Activated CD8-positive, alpha-beta memory T cell treated with anti-CD3 and anti-CD28 coated beads for 24 hours (primary cell): ENCODE data around the gene PLPP6.
"Not testable (repeated sequence)": the region's sequence is repeated elsewhere in the genome, so short reads cannot be mapped to it uniquely, and the experiment has no call there.

Source experiments
- DNase-seq: peaks from one replicate; pipeline ENCODE4 v3.0.0-alpha.2; 2020

The PLPP6 gene

DNA sequence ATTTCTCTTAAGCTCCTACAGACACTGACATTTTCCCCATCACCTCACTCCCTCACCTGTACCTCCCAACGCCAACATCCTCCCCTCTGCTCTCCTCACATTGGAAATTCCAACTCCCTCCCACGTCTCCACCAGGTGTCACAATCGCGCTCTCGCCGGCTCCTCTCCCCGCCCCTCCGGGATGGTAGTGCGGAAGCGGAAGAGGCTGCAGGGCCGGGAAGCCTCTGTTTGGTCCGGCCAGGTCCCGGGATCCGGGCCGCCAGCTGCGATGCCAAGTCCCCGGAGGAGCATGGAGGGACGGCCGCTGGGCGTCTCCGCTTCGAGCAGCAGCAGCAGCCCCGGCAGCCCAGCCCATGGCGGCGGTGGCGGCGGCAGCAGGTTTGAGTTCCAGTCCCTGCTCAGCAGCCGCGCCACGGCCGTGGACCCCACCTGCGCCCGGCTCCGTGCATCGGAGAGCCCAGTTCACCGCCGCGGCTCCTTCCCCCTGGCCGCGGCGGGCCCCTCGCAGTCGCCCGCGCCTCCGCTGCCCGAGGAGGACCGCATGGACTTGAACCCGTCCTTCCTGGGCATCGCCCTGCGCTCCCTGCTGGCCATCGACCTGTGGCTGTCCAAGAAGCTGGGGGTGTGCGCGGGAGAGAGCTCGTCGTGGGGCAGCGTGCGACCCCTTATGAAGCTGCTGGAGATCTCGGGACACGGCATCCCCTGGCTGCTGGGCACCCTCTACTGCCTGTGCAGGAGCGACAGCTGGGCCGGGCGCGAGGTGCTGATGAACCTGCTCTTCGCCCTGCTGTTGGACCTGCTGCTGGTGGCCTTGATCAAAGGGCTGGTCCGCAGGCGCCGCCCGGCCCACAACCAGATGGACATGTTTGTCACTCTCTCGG is at the start of gene PLPP6:
PLPP6 (plus strand) TSS at position 187 of the 881 bp plus-strand sequence; CDS start at position 269, 82 bp downstream.
- peak; percentile 86 for DNase-seq

DNA sequence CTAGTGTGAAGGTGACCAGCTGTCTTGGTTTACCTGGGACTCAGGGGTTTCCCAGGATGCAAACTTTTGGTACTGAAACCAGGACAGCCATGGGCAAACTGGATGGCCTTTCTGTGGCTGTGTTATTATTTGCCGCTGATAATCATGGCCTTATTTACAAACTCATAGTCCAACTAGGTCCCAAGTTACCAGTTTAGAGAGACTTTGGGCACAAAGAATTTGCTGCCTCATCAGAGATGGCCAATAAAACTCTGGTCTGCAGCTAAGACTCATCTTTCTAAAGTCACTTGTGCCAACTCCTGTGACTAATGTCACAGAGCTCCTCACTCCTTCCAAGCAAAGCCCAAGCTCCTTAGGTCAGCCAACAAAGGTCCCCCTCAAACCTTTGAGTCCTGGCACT is 47.5 kb upstream of the PLPP6 start:
- no peak for DNase-seq

DNA sequence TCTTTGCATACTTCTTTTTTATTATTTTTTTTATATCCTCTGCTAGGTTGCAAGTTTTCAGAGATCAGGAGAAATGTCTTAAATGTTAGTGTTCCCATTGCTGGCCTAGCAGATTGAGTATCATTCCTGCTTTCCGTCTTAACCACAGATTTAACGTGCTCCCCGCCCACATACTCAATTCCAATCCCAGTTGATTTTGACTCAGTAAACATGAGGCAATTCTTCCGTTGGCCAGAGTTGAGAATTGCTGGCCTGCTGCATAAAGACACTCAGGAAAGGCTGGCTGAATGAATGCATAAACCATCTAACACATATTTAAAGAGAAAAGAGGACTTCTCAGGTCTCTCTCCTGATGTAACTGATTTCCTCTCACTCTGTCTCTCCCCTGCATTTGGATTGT is 46.8 kb upstream of the PLPP6 start:
- DNase-seq = no peak

DNA sequence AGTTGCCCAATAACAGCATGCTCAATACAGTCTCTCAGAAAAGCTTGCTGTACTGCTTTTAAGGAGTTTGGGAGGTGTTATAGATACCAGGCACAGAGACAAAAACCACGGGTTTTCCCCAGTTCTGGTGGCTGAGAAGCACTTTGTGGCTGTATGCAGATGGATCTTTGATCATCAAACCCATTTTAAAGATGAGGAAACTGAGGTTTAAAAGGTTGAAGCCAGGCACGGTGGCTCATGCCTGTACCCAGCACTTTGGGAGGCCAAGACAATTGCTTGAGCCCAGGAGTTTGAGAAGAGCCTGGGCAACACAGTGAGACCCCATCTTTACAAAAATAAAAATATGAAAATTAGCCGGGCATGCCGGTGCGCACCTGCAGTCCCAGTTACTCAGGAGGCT is 46.3 kb upstream of the PLPP6 start:
- no peak for DNase-seq

DNA sequence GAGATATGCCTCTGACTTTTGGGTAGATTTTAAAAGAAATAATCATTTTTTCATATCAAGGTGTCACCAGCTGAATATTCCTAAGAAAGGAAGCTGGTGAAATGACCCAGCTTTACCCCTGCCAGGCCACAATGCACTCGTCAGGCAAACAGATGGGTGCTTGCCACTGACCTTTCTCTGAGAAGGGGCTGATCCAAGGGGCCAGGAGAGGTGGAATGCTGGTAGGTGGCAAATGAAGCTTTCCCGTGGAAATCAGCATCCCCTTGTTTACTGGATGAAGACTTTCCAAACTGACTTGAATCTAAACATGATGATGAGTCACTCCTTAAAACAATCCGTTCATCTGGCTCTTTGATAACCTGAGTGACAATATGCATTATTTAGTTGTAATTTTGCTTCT is 44.3 kb upstream of the PLPP6 start:
- DNase-seq = no peak

DNA sequence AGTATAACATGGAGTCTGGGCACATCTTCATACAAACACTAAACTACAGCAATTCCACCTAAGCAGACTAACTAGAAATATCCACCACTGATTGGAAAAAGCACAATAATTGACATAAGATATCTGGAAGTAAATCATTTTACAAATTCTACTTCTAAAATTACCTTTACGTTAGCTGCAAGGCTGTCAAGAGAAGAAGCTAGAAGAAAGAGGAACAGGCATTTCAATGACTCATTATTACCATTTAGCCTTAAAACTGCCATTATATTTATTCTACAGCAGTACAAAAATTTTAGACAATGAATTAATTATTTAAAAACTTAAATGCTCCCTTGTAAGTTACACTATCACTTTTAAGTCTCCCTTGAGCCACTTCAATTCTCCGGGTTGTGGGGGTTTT is 43.4 kb upstream of the PLPP6 start:
- DNase-seq = no peak

DNA sequence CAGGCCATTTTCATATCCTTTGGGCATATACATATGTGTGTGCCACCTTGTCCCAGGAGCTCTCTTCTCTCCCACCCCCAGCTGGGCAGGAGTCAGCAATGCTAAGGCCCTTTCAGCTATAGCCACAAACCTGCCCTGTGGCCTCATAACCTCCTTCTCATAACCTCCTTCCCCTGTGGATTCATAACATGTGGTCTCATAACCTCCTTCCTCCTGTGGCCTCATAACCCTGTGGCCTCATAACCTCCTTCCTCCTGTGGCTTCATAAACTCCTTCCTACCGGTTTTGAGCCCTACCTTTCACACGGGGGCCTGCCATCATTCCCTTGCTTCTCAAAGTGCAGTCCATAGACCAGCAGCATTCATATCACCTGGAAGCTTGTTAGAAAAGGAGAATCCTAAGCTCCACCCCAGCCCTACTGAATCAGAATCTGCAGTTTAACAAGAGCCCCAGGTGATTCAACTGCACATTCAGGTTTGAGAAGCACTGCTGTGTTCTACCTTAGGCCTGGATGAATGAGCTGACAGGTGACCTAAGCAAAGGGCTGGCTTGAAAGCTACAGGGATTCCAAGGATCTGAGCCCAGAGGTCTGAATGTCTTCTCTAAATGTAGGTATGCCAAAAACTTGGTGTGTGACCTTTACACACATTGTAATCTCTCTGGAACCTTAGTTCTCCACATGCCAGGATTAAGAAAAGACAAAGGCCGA is 41.9 kb upstream of the PLPP6 start:
- no peak for DNase-seq

DNA sequence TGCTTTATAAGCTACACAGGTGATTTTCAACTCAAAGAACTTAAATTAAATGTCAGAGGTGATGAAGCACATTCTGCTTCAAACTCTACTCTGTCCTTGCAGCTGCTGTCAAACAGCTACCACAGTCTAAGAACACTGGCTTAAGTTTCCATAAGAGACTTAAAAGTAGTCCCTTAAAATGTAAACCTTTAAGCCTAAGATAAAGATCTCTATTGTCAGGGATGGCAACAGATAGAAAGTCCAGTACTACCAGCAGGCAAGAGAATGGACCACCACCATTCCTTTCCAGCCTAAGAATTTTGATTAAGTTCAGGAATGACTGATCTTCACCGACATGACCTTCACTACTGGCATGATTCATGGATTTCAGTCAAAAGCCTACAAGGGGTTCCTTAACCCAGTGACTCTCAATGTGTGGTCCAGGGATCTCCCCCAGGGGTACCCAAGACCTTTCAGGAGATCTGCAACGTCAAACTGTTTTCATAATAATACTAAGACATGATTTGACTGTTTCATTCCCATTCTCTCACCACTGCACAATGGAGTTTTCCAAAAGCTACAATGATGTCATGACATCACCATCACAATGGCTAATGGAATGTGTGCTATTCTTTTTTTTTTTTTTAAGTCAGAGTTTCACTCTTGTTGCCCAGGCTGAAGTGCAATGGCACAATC is 41.1 kb upstream of the PLPP6 start:
- DNase-seq = no peak

DNA sequence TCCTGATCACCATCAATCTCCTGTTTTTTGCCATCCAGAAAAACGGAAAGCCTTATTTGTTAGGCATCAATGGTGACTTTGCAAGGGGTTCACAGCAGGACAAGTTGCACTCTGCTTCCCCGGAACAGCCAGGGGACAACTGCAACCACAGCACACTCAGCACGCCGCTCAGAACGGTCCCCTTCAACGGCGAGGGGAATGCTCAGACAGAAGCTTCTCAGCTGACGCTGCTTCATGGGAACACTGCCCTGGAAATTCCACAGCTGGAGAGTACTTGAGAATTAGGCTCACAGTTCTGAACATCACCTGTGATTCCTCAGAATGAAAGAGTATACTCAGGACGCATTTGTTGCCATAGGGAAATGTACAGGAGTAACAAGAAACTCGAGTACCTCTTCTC is 40.1 kb upstream of the PLPP6 start:
- no peak for DNase-seq

DNA sequence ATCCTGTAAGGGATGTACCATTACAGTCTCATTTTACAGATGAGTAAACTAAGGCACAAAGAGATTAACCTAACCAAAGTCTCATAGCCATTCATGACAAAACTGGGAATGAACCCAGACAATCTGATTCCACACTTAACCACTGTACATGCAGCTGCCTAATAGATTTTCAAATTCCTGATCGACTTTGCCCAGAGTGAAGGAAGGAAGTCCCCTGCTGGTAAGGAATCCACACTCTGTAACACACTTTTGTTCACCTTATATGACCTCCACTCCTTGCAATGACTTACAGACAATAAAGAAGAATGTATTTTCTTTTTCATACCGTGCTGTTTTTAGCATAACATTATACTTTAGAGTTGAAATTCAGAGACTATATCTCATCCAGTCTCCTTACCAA is 31.3 kb upstream of the PLPP6 start:
- no peak for DNase-seq

DNA sequence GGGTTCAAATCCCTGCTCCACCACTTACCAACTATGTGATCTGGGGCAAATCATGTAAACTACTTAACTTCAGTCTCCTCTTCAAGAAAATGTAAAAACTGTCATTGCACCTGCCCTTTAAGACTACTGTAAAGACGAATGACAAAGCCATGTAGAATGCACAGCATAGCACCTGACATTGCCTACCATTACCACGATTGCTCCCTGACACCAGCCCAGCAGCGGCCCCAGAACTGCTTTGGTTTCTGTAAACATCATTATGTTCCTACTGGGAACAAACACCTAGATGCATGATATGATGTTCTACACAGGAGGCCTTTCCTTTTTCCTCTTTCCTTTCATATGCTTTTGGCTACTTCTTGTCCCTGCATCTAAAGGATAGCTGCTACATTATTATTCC is 23.1 kb upstream of the PLPP6 start:
- DNase-seq = no peak

DNA sequence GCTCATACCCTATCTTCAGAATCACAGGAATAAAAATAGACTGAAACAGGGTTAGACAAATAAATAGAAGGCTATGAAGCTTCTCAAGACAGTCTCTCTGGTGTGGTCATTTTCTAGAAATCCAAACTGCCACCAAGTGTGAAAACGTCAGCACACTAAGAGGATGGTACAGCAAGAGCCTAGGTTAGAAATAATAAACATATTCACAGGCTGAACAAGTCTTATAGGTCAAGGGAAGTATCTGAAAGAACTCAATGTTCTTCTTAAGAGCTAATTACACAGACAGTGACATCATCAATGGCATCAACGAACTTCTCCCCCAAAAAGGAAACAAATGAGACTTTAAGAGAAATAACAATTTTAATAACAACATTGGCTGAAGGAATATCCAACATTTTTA is 22.7 kb upstream of the PLPP6 start:
- no peak for DNase-seq

DNA sequence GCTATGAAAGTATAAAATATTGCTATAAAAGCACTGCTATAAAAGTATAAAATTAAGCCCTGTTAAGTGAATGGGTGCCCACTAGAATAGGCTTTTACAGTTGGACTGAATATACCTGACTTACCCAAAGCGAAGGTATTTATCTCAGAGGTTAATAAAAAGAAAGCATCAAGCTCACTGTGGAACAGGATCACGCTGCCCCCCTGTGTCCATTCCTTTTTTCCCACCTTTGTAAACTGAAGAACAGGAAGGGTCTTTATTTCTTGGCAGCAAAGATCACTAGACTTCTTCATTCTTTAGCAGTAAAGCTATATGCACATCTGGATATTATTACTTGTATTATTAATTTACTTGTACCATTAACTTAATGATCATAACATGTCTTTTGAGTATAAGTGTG is 22.1 kb upstream of the PLPP6 start:
- no peak for DNase-seq

DNA sequence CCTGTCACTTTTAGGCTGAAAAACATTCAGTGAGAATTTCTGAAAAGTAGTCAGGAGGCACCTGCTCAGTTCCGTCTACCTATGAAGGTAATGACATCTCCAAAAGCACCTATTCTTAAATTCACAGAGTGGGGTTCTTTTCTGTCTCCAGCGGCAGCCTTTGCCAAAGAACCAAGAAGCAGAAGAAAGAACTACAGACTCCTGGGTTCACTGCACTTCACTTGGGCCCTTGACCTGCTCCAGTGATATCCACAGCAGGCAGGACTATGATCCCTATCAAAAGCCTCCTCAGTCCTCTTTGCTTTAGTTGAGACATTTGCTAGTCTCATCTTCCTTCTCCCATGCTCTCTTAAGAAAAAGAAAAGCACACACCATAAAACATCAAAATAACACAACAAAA is 19.7 kb upstream of the PLPP6 start:
- DNase-seq = no peak

DNA sequence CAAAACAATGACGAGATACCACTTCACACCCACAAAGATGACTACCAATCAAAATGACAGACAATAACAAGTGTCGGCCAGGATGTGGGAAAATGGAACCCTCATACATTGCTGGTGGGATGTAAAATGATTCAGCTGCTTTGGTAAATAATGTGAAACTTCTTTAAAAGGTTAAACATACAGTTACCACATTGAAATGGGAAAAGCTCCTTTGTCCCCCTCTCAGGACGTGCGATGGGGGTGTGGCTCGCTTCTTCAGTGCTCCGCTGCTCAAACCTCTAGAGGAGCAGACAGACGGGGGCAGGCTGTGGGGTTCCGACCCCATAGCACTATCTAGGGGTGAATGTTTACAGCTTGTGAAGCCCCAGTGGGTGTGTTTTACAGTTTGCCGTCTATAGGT is 8.0 kb upstream of the PLPP6 start:
- DNase-seq = no peak

DNA sequence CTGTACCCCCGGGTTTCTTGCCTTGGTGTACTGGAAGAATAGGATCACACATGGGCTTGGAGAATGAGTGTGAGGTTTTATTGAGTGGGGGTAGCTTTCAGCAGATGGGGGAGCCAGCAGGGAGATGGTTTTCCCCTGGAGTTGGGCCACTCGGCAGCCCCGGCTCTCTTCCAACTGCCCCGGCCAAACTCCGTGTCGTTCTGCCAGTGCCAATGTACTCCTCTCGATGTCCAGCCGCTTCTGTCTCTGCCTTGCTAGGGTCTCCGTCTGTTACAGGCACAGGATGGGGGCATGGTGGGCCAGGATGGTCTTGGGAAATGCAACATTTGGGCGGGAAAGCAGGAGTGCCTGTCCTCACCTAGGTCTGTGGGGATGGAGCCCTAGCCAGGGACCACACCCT is 7.6 kb upstream of the PLPP6 start:
- DNase-seq = no peak

DNA sequence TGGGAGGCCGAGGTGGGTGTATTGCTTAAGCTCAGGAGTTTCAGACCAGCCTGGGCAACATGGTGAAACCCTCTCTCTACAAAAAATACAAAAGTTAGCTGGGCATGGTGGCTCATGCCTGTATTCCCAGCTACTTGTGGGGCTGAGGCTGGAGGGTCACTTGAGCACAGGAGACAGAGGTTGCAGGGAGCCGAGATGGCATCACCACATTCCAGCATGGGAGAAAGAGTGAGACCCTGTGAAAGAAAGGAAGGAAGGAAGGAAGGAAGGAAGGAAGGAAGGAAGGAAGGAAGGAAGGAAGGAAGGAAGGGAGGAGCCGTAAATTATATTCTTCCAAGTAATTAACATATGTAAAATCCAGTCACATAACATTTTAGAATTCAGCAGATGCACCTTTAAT is 5.9 kb upstream of the PLPP6 start:
- not testable (repeated sequence) for DNase-seq

DNA sequence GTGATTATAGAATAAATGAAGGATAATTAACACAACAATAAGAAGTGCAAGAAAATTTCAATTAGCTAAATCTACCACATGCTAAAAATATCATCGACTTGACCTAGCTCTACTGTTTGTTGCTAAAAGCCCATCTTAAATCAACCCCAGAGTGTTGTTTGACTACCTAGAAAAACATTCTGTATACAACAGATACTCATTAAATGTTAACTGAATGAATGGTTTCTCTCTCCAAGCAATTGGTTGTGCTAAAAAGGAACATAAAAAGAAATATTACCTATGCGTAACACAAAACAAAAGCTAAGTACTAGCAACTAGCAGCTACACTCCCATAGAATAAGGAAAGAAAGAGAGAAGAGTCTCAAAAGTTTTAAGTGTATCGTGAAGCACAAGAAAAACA is 5.5 kb upstream of the PLPP6 start:
- no peak for DNase-seq

DNA sequence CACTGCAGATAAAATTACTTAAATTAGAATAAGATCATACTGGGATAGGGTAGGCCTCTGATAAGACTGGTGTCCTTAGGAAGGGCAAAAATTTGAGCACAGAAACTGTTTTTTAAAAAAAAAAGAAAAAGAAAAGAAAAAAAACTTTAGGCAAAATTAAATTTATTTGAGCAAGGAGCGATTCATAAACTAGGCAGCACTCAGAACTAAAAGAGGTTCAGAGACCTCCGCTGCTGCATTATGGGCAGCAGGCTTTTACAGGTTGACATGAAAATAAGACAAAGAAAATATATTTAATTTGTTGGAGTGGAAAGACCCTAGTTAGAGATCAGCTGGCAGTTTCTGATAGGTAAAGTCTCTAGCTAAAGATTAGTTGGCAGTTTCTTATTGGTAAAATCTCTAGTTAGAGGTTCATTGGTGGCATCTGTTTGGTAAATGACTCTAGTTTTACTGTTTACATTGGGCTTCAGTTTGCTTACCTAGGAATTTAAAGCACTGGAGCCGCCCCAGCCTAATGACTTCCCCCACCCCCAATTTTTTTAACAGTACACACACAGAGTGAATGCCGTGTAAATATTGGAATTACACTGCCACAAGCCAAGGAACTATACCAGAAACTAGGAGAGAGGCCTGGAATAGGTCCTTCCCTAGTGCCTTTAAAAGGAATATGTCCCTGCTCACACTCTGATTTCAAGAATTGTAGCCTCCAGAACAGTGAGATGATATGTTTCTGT is 4.5 kb upstream of the PLPP6 start:
- no peak for DNase-seq

DNA sequence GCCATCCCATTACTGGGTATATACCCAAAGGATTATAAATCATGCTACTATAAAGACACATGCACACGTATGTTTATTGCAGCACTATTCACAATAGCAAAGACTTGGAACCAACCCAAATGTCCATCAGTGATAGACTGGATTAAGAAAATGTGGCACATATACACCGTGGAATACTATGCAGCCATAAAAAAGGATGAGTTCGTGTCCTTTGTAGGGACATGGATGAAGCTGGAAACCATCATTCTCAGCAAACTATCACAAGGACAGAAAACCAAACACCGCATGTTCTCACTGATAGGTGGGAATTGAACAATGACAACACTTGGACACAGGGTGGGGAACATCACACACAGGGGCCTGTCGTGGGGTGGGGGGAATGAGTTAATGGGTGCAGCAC is 1.4 kb upstream of the PLPP6 start:
- not testable (repeated sequence) for DNase-seq

DNA sequence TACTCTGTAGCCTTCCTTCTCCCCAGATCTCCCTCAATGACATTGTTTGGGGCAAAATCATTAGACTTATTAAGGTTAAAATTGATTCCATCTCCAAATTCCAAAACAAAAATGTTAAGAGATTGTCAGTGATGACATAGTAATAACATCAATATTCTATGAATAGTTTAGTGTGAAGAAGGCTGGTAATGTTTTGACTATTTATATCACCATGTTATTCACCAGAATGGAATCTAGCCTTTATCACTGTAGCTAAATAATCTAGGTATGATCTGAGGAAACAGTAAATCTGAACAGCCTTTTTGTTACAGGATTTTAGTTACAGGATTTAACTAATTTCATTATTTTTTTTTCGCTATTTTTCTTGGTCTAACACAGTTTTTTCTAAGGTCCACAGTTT is 929 bp upstream of the PLPP6 start:
- no peak for DNase-seq

DNA sequence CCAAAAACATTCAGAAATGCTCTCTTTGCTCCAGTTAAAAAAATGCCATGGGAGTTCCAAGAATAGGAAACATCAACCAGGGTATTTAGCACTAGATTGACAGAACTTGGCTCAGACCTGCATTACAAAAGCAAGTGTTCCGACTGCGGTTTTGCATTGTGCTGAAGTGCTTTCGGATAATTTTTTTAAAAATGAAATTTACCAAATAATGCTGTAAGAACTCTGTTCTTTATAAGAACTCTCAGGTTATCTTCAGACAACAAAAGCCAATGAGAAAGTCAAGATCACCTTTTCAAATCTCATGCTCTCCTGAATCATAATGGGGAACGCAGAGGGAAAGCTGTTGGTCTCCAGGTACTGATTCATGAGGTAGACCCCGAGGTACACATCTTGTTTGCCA is 483 bp upstream of the PLPP6 start:
- no peak for DNase-seq
